HG03175 (cell line): ENCODE measurements around the gene SAP30.

ENCODE experiments used
- ATAC-seq: cut with Tn5 transposase; IDR thresholded peaks from one replicate; pipeline ENCODE4 v1.9.1; 2021; ENCODE audit warnings: mild to moderate bottlenecking, moderate library complexity; ENCODE audit not compliant: unreplicated experiment

The SAP30 gene

GRCh38 chr4:173367285-173367684 lies 3.5 kb upstream of the SAP30 start:
- ATAC-seq = peak; percentile 13

GRCh38 chr4:173367946-173368345 lies 2.8 kb upstream of the SAP30 start:
- no peak for ATAC-seq

DNA sequence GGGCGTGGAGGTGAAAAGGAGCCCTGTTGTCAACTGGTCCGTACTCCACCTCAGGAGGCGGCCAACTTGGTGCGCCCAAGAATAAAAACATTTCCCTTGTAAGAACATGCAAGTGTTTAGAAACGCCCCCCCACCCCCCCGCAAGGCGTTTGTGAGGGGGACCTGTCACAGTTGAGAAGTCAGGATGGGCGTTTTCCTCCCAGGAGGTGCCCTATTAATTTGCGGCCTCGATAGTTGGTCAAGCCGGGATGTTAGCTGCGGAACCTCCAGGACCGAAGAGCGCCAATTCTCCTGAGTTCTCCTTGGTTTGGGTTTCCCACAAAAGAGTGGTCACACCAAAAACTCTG lies 651 bp upstream of the SAP30 start:
- peak; percentile 8 for ATAC-seq

DNA sequence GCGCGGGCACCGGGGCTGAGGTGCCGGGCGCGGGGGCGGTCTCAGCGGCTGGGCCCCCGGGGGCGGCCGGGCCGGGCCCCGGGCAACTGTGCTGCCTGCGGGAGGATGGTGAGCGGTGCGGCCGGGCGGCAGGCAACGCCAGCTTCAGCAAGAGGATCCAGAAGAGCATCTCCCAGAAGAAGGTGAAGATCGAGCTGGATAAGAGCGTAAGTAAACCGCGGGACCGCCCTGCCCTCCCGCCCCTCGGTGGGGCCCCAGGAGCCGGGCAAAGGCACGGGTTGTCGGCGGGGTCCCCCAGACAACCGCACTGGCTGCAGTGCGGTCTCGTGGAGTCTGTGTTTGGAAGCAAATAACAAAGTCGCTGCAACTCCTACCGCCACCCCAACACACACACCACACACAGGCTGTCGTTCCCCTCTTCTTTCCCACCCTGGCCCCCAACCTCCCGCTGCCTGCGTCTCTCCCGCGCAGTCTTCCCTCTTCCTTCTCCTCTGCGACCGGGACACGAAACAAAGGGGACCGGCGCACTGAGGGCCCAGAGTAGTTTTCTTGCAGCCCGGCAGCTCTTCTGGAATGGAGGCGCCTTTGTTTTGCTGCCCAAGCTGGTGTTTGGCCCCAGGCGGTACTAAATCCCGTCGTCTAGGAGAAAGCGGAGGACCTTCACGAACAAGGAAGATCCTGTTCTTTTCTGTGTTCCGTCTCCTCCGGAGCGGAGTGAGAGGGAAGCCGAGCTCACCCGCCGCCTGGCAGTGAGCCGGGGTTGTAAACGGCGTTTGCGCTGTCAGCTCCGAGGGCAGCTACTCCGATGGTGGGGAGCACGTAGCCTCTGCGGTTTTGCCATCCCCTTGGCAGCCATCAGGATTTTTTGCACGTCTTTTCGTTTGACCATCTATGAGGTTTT lies 788 bp downstream of the SAP30 start:
- peak; percentile 21 for ATAC-seq

- no peak for ATAC-seq
Observed at GRCh38 chr4:173374588-173374987, 3.8 kb downstream of the SAP30 start.

- no peak for ATAC-seq
Observed at GRCh38 chr4:173379929-173380328, 9.2 kb downstream of the SAP30 start.

- ATAC-seq = no peak
Observed at GRCh38 chr4:173380987-173381386, 10.2 kb downstream of the SAP30 start.

DNA sequence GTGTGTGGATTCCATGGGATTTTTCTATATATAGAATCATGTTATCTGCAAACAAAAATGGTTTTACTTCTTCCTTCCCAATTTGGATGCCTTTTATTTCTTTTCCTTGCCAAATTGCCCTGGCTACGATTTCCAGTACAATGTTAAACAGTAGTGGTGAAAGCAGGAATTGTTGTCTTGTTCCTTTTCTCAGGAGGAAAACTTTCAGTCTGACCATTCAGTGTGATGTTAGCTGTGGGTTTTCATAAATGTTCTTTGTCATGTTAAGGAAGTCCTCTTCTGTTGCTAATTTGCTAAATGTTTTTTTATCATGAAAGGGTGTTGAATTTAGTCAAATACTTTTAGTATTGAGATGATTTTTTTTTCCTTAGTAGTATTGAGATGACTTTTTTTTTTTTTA lies 10.9 kb downstream of the SAP30 start:
- ATAC-seq = no peak

GRCh38 chr4:173382349-173382748 lies 11.6 kb downstream of the SAP30 start:
- ATAC-seq = no peak

- no peak for ATAC-seq
Observed at GRCh38 chr4:173386751-173387150, 16.0 kb downstream of the SAP30 start.

- no peak for ATAC-seq
Observed at GRCh38 chr4:173391701-173392100, 20.9 kb downstream of the SAP30 start.

DNA sequence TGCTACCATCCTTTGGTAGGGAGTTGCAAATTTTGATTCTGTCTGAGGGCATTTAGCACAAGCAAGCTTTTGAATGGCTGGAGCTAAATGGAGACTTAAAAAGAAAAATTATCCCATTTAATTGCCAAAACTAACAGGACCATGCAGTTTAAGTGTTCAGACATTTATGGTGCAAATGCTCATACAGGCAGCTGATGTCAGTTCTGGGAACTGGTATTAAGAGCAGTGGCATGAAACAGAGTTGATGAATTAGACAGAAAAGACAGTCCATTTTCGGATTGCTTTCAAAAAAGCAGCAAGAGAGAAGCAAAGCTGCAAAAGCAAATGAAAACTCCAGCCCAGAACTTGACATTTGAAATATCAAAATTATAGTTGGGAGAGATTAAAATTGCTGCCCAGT lies 26.9 kb downstream of the SAP30 start:
- no peak for ATAC-seq

DNA sequence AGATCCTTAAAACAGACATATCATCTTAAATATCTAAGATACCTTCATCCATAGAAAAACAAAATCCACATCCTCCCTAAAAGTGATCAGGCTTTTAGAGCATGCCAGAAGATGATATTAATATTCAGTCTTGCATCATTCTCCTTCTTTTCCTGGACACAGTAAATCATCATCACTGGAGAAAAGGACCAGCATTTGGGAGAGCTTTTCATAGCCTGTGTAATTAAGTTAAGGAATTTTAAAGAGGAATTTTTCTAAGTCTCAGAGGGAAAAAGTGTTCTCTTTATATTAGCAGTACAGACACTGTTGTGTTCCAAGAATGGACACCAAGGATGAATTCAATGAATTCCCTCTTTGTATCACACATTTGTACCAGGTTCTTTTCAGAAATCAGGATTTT lies 27.5 kb downstream of the SAP30 start:
- no peak for ATAC-seq

DNA sequence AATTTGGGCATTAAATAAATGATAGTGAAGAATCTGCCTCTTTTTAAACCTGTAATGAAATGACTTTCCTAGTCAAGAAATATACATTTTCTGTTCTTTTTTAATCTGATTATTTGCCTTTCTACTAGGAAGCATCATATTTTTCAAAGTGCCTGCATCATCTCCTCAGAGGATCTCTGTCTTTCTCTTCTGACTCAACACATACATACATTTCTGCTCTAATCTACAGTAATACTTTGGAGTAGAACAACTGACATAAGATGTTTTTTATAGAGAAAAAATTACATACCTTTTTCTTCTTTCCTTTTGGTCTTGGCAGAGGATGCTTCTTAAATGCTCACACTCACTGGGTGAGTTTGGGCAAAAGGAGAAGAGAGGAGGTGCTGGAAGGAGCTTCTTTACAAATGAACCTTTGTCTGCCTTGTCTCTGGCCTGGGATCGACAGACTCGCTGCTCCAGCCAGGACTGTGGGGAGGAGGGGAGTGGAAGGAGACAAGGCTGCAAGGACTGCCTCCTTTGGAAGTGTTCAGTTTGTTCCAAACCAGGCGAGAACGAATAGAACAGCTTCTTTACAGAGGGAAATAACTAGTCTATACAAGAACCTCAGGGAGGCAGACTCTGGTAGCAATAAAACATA lies 28.1 kb downstream of the SAP30 start, which contains the start of gene SCRG1:
SCRG1 (minus strand) TSS at position 338 of the 637 bp plus-strand sequence. CDS start 7,702 bp downstream, outside the sequence.
- no peak for ATAC-seq

GRCh38 chr4:173401063-173401462 lies 30.3 kb downstream of the SAP30 start:
- no peak for ATAC-seq

DNA sequence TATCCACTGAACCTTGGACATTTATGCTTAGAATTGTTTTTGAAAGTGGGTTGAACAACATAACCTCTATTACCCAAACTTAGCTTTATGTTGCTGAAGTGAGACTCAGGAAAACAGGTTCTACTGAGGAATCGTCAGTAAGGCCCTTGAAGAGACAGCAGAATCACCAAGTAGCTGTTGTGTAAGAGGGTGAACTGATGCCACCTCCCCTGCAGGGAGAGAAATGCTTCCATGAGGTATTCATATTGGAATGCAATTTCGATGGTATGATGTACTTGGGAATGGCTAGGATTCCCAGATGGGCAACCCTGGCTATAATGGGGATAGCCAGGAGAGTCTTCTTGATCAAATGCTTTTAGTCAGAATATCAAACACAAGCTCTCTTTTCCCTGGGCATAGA lies 32.3 kb downstream of the SAP30 start:
- no peak for ATAC-seq

GRCh38 chr4:173404296-173404865 lies 33.6 kb downstream of the SAP30 start:
- ATAC-seq = no peak

GRCh38 chr4:173405840-173406606 lies 35.3 kb downstream of the SAP30 start:
- ATAC-seq = peak; percentile 38

DNA sequence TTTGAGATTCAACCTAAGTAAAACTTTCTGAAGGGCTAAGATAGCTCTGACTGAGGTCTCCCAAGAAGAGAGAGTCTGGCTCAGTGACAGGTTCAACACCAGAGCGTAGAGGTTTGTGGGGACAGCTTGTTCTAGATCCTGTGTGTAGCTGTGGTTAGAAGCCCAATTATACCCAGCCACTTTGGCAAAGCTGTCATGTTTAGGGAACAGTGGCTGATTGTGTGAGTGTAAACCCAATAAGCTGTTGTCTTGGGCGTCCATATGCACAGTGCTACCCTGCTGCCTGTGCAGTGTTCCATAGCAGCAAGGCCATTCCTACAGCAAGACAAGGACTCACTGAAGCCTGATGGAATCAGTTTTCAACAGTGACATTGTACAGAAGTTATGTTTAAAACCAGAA lies 39.3 kb downstream of the SAP30 start:
- ATAC-seq = no peak

DNA sequence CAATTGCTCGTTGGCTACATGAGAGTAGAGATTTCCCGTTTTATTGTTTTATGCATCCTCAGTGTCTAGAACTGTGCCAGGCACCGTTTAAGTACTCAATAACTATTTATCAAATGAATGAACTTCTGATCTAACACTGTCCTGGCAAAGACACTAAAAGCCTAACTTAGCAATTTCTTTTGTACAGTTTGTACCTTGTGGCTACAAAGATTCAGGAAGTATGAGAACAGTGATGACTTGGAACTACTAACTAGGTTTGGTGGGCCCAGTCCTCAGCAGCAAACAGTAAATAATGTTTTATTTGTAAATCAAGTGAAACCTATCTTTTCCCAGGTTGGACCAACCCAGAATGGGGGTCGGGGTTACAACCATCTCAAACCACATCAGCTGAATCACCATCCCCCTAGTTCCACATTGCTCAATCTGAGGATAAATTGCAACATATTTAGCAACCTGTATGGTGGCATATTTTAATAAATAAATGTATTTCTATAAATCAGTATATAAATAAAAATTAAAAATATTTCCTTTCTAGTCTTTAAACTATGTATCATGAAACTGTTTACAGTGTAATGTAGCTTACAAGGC lies 40.4 kb downstream of the SAP30 start:
- no peak for ATAC-seq

DNA sequence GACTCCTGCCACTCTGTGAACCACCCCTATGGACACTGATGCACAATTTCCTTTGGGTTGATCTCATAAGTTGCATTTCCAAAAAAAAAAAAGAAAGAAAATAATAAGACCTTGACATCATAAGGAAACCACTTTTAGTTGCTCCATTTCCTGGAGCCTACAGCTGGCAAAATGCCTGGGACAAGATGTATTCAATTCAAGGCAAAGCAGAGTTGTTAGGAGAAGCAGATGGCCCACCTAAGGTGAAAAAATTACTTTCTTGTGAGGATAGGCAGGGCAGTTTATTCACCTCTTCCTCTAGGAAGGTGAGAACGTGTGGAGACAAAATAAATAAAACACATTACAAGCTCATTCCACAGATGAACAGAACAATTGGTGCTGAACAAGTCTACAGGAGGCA lies 42.3 kb downstream of the SAP30 start:
- no peak for ATAC-seq
